OCI-LY1 (cell line): ENCODE measurements around the gene SLC17A9.

Experiments used
- CTCF ChIP-seq: fragments of 200-600 bp; sonication (generic), shearing (Covaris generic); IDR thresholded peaks from 2 replicates; pipeline ENCODE4 v1.5.1; 2017; ENCODE audit warnings: mild to moderate bottlenecking, antibody characterized with exemption, low read length, moderate library complexity, mixed read lengths
- EZH2 ChIP-seq: fragments of 200-600 bp; sonication (generic), shearing (Covaris generic); IDR thresholded peaks from 2 replicates; pipeline ENCODE4 v1.8.0; 2017; ENCODE audit warnings: borderline replicate concordance, mixed run types, mild to moderate bottlenecking, antibody characterized with exemption, low read length, moderate library complexity, mixed read lengths

GRCh38 chr20:62993856-62994494, 41.5 kb downstream of the SLC17A9 start:
- TF ChIP-seq CTCF, result no peak
- TF ChIP-seq EZH2, result no peak
